Smooth muscle cell (in vitro differentiated cells): ENCODE results near the gene TDRD5. TPM values are rescaled to one million over a fixed set of nuclear protein-coding genes. Genes with fewer than 3 reads are reported as not detected.

Source experiments
- DNase-seq: peaks from one replicate; lab custom pipeline; 2025; ENCODE audit not compliant: unreplicated experiment; lab: John Stamatoyannopoulos, UW
- H2AFZ ChIP-seq: fragments of 200-600 bp; sonication (generic); 2 replicates; pipeline ENCODE4 v1.6.0; 2016; ENCODE audit warnings: antibody characterized with exemption, low read depth, mild to moderate bottlenecking
- H3F3A ChIP-seq: fragments of 200-600 bp; sonication (generic); 2 replicates; pipeline ENCODE4 v1.6.0; 2017; ENCODE audit warnings: antibody characterized with exemption, low read depth
- H3K27ac ChIP-seq: fragments of 200-600 bp; sonication (generic); 2 replicates; pipeline ENCODE4 v1.5.1; 2016; ENCODE audit warnings: low read depth, mild to moderate bottlenecking
- H3K27me3 ChIP-seq: fragments of 200-600 bp; sonication (generic); 2 replicates; pipeline ENCODE4 v1.6.1; 2016; ENCODE audit warnings: low read depth, mild to moderate bottlenecking
- H3K36me3 ChIP-seq: fragments of 200-600 bp; sonication (generic); 2 replicates; pipeline ENCODE4 v1.5.1; 2016; ENCODE audit warnings: low read depth
- H3K4me1 ChIP-seq: fragments of 200-600 bp; sonication (generic); 2 replicates; pipeline ENCODE4 v1.5.1; 2016; ENCODE audit warnings: low read depth
- H3K4me2 ChIP-seq: fragments of 200-600 bp; sonication (generic); 2 replicates; pipeline ENCODE4 v1.6.0; 2016; ENCODE audit warnings: mild to moderate bottlenecking
- H3K4me3 ChIP-seq: fragments of 200-600 bp; sonication (generic); 2 replicates; pipeline ENCODE4 v1.5.1; 2016; ENCODE audit warnings: mild to moderate bottlenecking
- H3K79me2 ChIP-seq: fragments of 200-600 bp; sonication (generic); 2 replicates; pipeline ENCODE4 v1.6.0; 2016; ENCODE audit warnings: low read depth, mild to moderate bottlenecking
- H3K9ac ChIP-seq: fragments of 200-600 bp; sonication (generic); 2 replicates; pipeline ENCODE4 v1.6.0; 2016; ENCODE audit warnings: low read depth
- H3K9me3 ChIP-seq: fragments of 200-600 bp; sonication (generic); replicated peaks from 2 replicates; pipeline ENCODE4 v1.5.1; 2016; ENCODE audit warnings: low read depth
- H4K20me1 ChIP-seq: fragments of 200-600 bp; sonication (generic); 2 replicates; pipeline ENCODE4 v1.6.0; 2016; ENCODE audit warnings: low read depth
- WGBS: methylation state at CpG from one replicate; pipeline ENCODE4 v1.1.7; 2016; ENCODE audit warnings: low lambda C conversion rate; 5-methylcytosine and 5-hydroxymethylcytosine counted together
- polyA plus RNA-seq: library from polyadenylated mRNA; unstranded; fragments of >200 nt; fragmentation: Nextera tagmentation; extraction: Ambion mirVana; gene quantifications from 2 replicates; pipeline ENCODE4 v1.2.1, GENCODE V29; 2016
- small RNA-seq: library from RNA; depleted of rRNA; stranded (forward); fragments of <200 nt; gene quantifications from one replicate; pipeline ENCODE3, GENCODE V24; 2014
- total RNA-seq: library from RNA; depleted of rRNA; stranded (reverse); fragments of >200 nt; gene quantifications from 2 replicates; pipeline ENCODE4 v1.2.3, GENCODE V29; 2014
- TF ChIP-seq, protein P1 (sequence below): fragments of 200-600 bp; sonication (generic); IDR thresholded peaks from 2 replicates; pipeline ENCODE4 v1.5.1; 2017; ENCODE audit warnings: borderline replicate concordance, mild to moderate bottlenecking, antibody characterized with exemption; ENCODE audit not compliant: insufficient read depth, poor library complexity, severe bottlenecking

Gene TDRD5
- total and polyA plus RNA-seq, 2 experiments from 2014 or later, result not detected

DNA sequence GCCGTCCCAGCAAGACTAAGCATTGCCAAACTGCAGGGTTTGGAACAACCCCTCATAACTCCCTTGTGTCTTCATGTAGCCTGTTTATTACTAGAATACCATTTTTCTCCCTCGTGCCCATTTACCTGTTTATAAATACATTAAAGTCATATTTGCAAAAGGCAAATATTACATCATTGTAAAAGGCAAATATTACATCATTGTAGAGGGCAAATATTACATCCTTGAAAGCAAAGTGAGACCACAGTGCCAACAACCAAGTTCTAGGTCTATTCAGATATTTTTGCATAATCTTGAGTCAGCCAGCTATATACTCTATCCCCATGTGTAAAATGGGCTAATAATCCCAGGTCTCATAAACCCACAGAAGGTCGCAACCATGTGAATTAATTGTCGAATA, 140.0 kb downstream of the TDRD5 start:
- no peaks in the 10 kb centered on the region for H3K36me3 ChIP-seq
- WGBS, result 91% methylated on average over 4 of the region's 4 CpGs
- H3K4me3 ChIP-seq, result no peak overlapping the region
- DNase-seq, result no peak
- no peak overlapping the region for H3K27ac ChIP-seq
- H3K4me1 ChIP-seq, result no peaks in the 10 kb centered on the region
- TF ChIP-seq, protein P1, sequence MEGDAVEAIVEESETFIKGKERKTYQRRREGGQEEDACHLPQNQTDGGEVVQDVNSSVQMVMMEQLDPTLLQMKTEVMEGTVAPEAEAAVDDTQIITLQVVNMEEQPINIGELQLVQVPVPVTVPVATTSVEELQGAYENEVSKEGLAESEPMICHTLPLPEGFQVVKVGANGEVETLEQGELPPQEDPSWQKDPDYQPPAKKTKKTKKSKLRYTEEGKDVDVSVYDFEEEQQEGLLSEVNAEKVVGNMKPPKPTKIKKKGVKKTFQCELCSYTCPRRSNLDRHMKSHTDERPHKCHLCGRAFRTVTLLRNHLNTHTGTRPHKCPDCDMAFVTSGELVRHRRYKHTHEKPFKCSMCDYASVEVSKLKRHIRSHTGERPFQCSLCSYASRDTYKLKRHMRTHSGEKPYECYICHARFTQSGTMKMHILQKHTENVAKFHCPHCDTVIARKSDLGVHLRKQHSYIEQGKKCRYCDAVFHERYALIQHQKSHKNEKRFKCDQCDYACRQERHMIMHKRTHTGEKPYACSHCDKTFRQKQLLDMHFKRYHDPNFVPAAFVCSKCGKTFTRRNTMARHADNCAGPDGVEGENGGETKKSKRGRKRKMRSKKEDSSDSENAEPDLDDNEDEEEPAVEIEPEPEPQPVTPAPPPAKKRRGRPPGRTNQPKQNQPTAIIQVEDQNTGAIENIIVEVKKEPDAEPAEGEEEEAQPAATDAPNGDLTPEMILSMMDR, result no peak
- no peaks in the 10 kb centered on the region for H4K20me1 ChIP-seq
- no peaks in the 10 kb centered on the region for H3F3A ChIP-seq
- peaks cover 48% of the 10 kb centered on the region for H3K27me3 ChIP-seq
- H3K9me3 ChIP-seq, result no peaks in the 10 kb centered on the region
- no peaks in the 10 kb centered on the region for H3K79me2 ChIP-seq
- no peak overlapping the region for H3K9ac ChIP-seq
- no peak overlapping the region for H2AFZ ChIP-seq
- H3K4me2 ChIP-seq, result no peak overlapping the region

Small RNA genes within 50 kb of the gene (small RNA-seq; reads per million reads assigned to genes)
- gene RNU5F-2P, result not detected

Other genes with a start within 250 kb of the TDRD5 start
- gene AXDND1, start 225.9 kb upstream of the TDRD5 start, total RNA-seq, result 0.09 TPM in 1 of 2 replicates, not detected in the other
- 0.27 and 0.41 TPM in 2 replicates for gene AXDND1, start 225.9 kb upstream of the TDRD5 start, polyA plus RNA-seq
- gene NPHS2, start 15.9 kb upstream of the TDRD5 start, total RNA-seq, result not detected in 2 replicates
- not detected in 2 replicates for gene NPHS2, start 15.9 kb upstream of the TDRD5 start, polyA plus RNA-seq
- not detected in 2 replicates for gene FAM163A, start 151.5 kb downstream of the TDRD5 start, total RNA-seq
- 0.44 TPM in 1 of 2 replicates, not detected in the other for gene FAM163A, start 151.5 kb downstream of the TDRD5 start, polyA plus RNA-seq